OCI-LY7 (cell line): Measurements from ENCODE around the gene ATP8B4. TPM values are rescaled to one million over a fixed set of nuclear protein-coding genes. Genes with fewer than 3 reads are reported as not detected.

Experiments
- BruUV-seq: library from RNA; stranded (reverse); fragments of 400-500 nt; replicated peaks from 2 replicates; lab custom pipeline; 2021; lab: Mats Ljungman, UMichigan
- CTCF ChIA-PET: fragments of 300-600 bp; sonication (Branson Sonifier 250); formaldehyde crosslinking; loops from one replicate; lab custom pipeline; 2022; ENCODE audit warnings: antibody characterized with exemption; ENCODE audit not compliant: unreplicated experiment; lab: Charles Lee
- POLR2A ChIA-PET: fragments of 300-600 bp; sonication (Branson Sonifier 250); formaldehyde crosslinking; loops from one replicate; lab custom pipeline; 2022; ENCODE audit warnings: antibody characterized with exemption; lab: Charles Lee
- DNase-seq: peaks from one replicate; pipeline ENCODE4 v3.0.0-alpha.2; 2015; ENCODE audit warnings: low spot score
- H2AFZ ChIP-seq: fragments of 200-600 bp; sonication (generic), shearing (Covaris generic); 2 replicates; pipeline ENCODE4 v1.6.1; 2014; ENCODE audit warnings: mild to moderate bottlenecking, antibody characterized with exemption, low read length, moderate library complexity
- H3K27ac ChIP-seq: fragments of 200-600 bp; sonication (generic); 2 replicates; pipeline ENCODE4 v1.5.1; 2014; ENCODE audit warnings: mixed run types, low read depth, mild to moderate bottlenecking, moderate library complexity, low read length, inconsistent platforms; ENCODE audit not compliant: poor library complexity, severe bottlenecking
- H3K36me3 ChIP-seq: fragments of 200-600 bp; sonication (generic); 2 replicates; pipeline ENCODE4 v1.6.1; 2014; ENCODE audit warnings: mild to moderate bottlenecking, antibody characterized with exemption, low read length, moderate library complexity, mixed read lengths; ENCODE audit not compliant: insufficient read depth
- H3K4me1 ChIP-seq: fragments of 200-600 bp; sonication (generic); 2 replicates; pipeline ENCODE4 v1.5.1; 2014; ENCODE audit warnings: mild to moderate bottlenecking, low read length; ENCODE audit not compliant: insufficient read depth, poor library complexity, severe bottlenecking
- H3K4me2 ChIP-seq: fragments of 200-600 bp; sonication (generic); 2 replicates; pipeline ENCODE4 v1.6.1; 2014; ENCODE audit warnings: mild to moderate bottlenecking, low read length
- H3K4me3 ChIP-seq: fragments of 200-600 bp; sonication (generic); 2 replicates; pipeline ENCODE4 v1.5.1; 2014; ENCODE audit warnings: mild to moderate bottlenecking, low read depth, low read length; ENCODE audit not compliant: poor library complexity, severe bottlenecking
- H3K79me2 ChIP-seq: fragments of 200-600 bp; sonication (generic); 2 replicates; pipeline ENCODE4 v1.6.1; 2016; ENCODE audit warnings: low read depth, mild to moderate bottlenecking, low read length, moderate library complexity, mixed read lengths; ENCODE audit not compliant: insufficient read depth
- H3K9me2 ChIP-seq: fragments of 200-600 bp; sonication (generic); 2 replicates; pipeline ENCODE4 v1.6.1; 2016; ENCODE audit warnings: mild to moderate bottlenecking, low read length, mixed read lengths; ENCODE audit not compliant: insufficient read depth
- H3K9me3 ChIP-seq: fragments of 200-600 bp; sonication (generic); 2 replicates; pipeline ENCODE4 v1.6.1; 2014; ENCODE audit warnings: mild to moderate bottlenecking, mixed run types, low read length, mixed read lengths
- H4K20me1 ChIP-seq: fragments of 200-600 bp; sonication (generic); 2 replicates; pipeline ENCODE4 v1.6.1; 2014; ENCODE audit warnings: mild to moderate bottlenecking, antibody characterized with exemption, low read length, moderate library complexity, mixed read lengths; ENCODE audit not compliant: insufficient read depth
- EZH2phosphoT487 ChIP-seq: fragments of 200-600 bp; sonication (generic); IDR thresholded peaks from 2 replicates; pipeline ENCODE4 v1.6.1; 2018; ENCODE audit warnings: low read depth, borderline replicate concordance, mild to moderate bottlenecking, mixed run types, antibody characterized with exemption, low read length, moderate library complexity, mixed read lengths
- intact Hi-C: fragments of 100-400 bp; cut with micrococcal nuclease; formaldehyde crosslinking; loops from one replicate; pipeline ENCODE4 v1.10.0; 2022; ENCODE audit not compliant: unreplicated experiment
- total RNA-seq, 2 experiments: library from RNA; depleted of rRNA in 1 of 2; stranded (reverse); fragments of >200 nt in 1 of 2; shearing (Covaris generic) in 1 of 2; gene quantifications; 2 replicates each; pipeline ENCODE4 v1.2.3, GENCODE V29; 2014 to 2022
- TF ChIP-seq, protein P1 (sequence below): fragments of 200-600 bp; sonication (generic); conservative IDR thresholded peaks from 2 replicates; pipeline ENCODE4 v1.5.1; 2014; ENCODE audit warnings: mild to moderate bottlenecking, antibody characterized with exemption, low read length, moderate library complexity, mixed read lengths

The ATP8B4 gene
- total RNA-seq, 2 experiments from 2014 or later, result not detected

DNA sequence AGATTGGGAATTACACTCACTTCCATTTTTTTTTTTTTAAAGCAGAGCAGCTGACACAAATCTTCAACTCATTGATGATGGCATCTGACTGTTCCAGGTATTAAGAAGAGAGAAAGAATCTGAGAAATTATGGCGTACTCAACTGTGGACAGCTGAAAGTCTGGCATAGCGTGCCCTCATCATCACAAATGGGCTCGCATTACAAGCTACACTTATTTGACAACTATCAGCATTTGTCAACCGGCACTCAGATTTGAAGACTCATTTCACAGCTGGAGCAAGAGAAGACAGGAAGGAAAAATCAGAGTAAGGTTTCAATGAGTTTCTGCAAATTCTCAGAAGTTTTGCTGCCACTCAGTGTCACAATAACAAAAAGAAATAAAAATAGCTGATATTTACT lies 235.9 kb downstream of the ATP8B4 start:
- H3K4me1 ChIP-seq, result no peaks in the 10 kb centered on the region
- H3K27ac ChIP-seq, result no peak overlapping the region
- ChIA-PET CTCF (no interaction called here), POLR2A (no interaction called here)
- no peak overlapping the region for H2AFZ ChIP-seq
- intact Hi-C loops, result no loop called here
- no peaks in the 10 kb centered on the region for H3K36me3 ChIP-seq
- no peak for DNase-seq
- H3K4me3 ChIP-seq, result no peak overlapping the region
- TF ChIP-seq, protein P1, sequence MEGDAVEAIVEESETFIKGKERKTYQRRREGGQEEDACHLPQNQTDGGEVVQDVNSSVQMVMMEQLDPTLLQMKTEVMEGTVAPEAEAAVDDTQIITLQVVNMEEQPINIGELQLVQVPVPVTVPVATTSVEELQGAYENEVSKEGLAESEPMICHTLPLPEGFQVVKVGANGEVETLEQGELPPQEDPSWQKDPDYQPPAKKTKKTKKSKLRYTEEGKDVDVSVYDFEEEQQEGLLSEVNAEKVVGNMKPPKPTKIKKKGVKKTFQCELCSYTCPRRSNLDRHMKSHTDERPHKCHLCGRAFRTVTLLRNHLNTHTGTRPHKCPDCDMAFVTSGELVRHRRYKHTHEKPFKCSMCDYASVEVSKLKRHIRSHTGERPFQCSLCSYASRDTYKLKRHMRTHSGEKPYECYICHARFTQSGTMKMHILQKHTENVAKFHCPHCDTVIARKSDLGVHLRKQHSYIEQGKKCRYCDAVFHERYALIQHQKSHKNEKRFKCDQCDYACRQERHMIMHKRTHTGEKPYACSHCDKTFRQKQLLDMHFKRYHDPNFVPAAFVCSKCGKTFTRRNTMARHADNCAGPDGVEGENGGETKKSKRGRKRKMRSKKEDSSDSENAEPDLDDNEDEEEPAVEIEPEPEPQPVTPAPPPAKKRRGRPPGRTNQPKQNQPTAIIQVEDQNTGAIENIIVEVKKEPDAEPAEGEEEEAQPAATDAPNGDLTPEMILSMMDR, result no peak
- no peak for TF ChIP-seq EZH2phosphoT487
- no peaks in the 10 kb centered on the region for H4K20me1 ChIP-seq
- no TSS peak for BruUV-seq
- no peaks in the 10 kb centered on the region for H3K9me2 ChIP-seq
- H3K9me3 ChIP-seq, result no peaks in the 10 kb centered on the region
- no peak overlapping the region for H3K4me2 ChIP-seq
- H3K79me2 ChIP-seq, result no peaks in the 10 kb centered on the region

GRCh38 chr15:49881866-49882265 lies 237.2 kb downstream of the ATP8B4 start:
- H2AFZ ChIP-seq, result no peak overlapping the region
- no peaks in the 10 kb centered on the region for H3K4me1 ChIP-seq
- H3K4me2 ChIP-seq, result no peak overlapping the region
- no peak for DNase-seq
- no peak overlapping the region for H3K4me3 ChIP-seq
- H3K9me2 ChIP-seq, result no peaks in the 10 kb centered on the region
- BruUV-seq, result no TSS peak
- TF ChIP-seq EZH2phosphoT487, result no peak
- TF ChIP-seq, protein P1, result no peak
- no peaks in the 10 kb centered on the region for H3K79me2 ChIP-seq
- no peak overlapping the region for H3K27ac ChIP-seq
- no peaks in the 10 kb centered on the region for H4K20me1 ChIP-seq
- intact Hi-C loops, result no loop called here
- ChIA-PET POLR2A (no interaction called here), CTCF (no interaction called here)
- H3K36me3 ChIP-seq, result no peaks in the 10 kb centered on the region
- H3K9me3 ChIP-seq, result no peaks in the 10 kb centered on the region

DNA sequence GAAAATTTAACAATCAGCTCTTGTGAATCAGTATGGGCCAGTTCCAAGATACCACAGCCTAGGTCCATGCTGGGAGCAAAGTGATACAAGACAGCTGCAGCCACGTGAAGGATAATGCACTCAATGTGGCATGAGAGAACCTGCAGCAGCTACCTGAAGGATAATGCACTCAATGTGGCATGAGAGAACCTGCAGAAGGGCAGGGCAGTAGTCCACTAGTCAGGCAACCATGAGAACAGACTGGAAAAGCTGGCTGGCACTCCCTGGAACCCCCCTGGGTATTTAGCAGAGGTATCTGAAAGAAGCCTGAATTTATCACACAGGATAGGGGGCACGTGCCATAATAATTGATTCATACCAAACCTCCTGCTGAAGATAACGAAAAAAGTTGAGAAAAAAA lies 237.6 kb downstream of the ATP8B4 start:
- no peaks in the 10 kb centered on the region for H3K9me3 ChIP-seq
- TF ChIP-seq EZH2phosphoT487, result no peak
- TF ChIP-seq, protein P1, result no peak
- DNase-seq, result no peak

More for the DNA sequence above, 237.6 kb downstream of the ATP8B4 start:
- CTCF ChIA-PET, result no interaction called here
- intact Hi-C loops, result no loop called here
- Histone ChIP-seq H2AFZ (no peak overlapping the region), H3K4me2 (no peak overlapping the region), H3K4me3 (no peak overlapping the region), H3K36me3 (no peaks in the 10 kb centered on the region), H3K27ac (no peak overlapping the region), H4K20me1 (no peaks in the 10 kb centered on the region), H3K4me1 (no peaks in the 10 kb centered on the region), H3K9me2 (no peaks in the 10 kb centered on the region), H3K79me2 (no peaks in the 10 kb centered on the region)
- POLR2A ChIA-PET, result no interaction called here
- no TSS peak for BruUV-seq
